Kidney (tissue), 14 donors: ENCODE results near the gene IGSF9. TPM values are rescaled to one million over a fixed set of nuclear protein-coding genes. Genes with fewer than 3 reads are reported as not detected.

Experiments used
- DNase-seq, 5 donors: peaks; one replicate each; pipeline ENCODE4 v3.0.0-alpha.2; 2013 to 2020
- FAIRE-seq: peaks from 2 replicates; lab custom pipeline; 2012; peaks lifted over from hg19 to GRCh38; lab: Jason Lieb, UNC
- H3K27ac ChIP-seq, 2 donors: one replicate each; pipeline ENCODE4 v1.7.0; 2013; ENCODE audit warnings: low read depth in 2 of 2, low read length in 2 of 2, inconsistent platforms in 1 of 2
- H3K27me3 ChIP-seq: one replicate; pipeline ENCODE4 v1.7.1; 2013; ENCODE audit warnings: low read length, inconsistent platforms; ENCODE audit not compliant: control insufficient read depth, insufficient read depth
- H3K36me3 ChIP-seq, 3 donors: one replicate each; pipeline versions ENCODE4 v1.7.0 to v1.7.1; 2013; ENCODE audit warnings: low read length in 3 of 3, control low read depth in 1 of 3, inconsistent platforms in 1 of 3; ENCODE audit not compliant: insufficient read depth in 3 of 3, control insufficient read depth in 2 of 3
- H3K4me1 ChIP-seq, 3 donors: one replicate each; pipeline versions ENCODE4 v1.7.0 to v1.7.1; 2013; ENCODE audit warnings: low read length in 3 of 3, inconsistent platforms in 1 of 3, low read depth in 1 of 3; ENCODE audit not compliant: control insufficient read depth in 2 of 3, insufficient read depth in 2 of 3
- H3K4me3 ChIP-seq, 3 donors: one replicate each; pipeline versions ENCODE4 v1.7.0 to v1.8.1; 2013; ENCODE audit warnings: low read length in 3 of 3, control low read depth in 1 of 3, inconsistent platforms in 1 of 3
- H3K9ac ChIP-seq, 3 donors: one replicate each; pipeline versions ENCODE4 v1.7.0 to v1.7.1; 2013; ENCODE audit warnings: low read length in 3 of 3, control low read depth in 1 of 3, inconsistent platforms in 1 of 3
- H3K9me3 ChIP-seq, 3 donors: one replicate each; pipeline versions ENCODE4 v1.7.0 to v1.7.1; 2013; ENCODE audit warnings: low read length in 3 of 3, control low read depth in 1 of 3, inconsistent platforms in 1 of 3; ENCODE audit not compliant: control insufficient read depth in 2 of 3, insufficient read depth in 1 of 3
- CTCF ChIP-seq: IDR thresholded peaks from 3 replicates; pipeline ENCODE4 v1.5.1; 2012; ENCODE audit warnings: mild to moderate bottlenecking, moderate library complexity, borderline replicate concordance; ENCODE audit not compliant: insufficient read depth; ENCODE audit errors: extremely low read depth
- intact Hi-C: fragments of 100-400 bp; cut with DNase I; formaldehyde crosslinking; loops from one replicate; pipeline ENCODE4 v1.11.1; 2022
- polyA plus RNA-seq: library from polyadenylated mRNA; stranded (reverse); fragments of 350-450 nt; fragmentation: Illumina TruSeq; extraction: RNeasy Lipid Tissue Mini Kit (QIAGEN cat#74804); gene quantifications from one replicate; pipeline ENCODE4 v1.2.3, GENCODE V29; 2014; ENCODE audit warnings: low read depth, low replicate concordance; ENCODE audit not compliant: insufficient read depth
- total RNA-seq: library from RNA; stranded (reverse); fragmentation: NEBNext Ultra II Directional; extraction: Animal tissue kit (Norgen Biotek cat#: 25700); gene quantifications from one replicate; pipeline ENCODE4 v1.2.1, GENCODE V29; 2021
- donor health status: control.
- donor health status: control.
- donor health status: control.
- donor health status: control.
- donor health status: control.
- donor health status: DM: yes; HTN: yes; CAD: no.
- donor health status: Normal renal cell carcinoma (clear cell type).

IGSF9 gene
- total and polyA plus RNA-seq, 2 donors from 2014 or later, result 0.88 to 1.3 TPM

GRCh38 chr1:159937054-159937750, 8.2 kb downstream of the IGSF9 start:
- Histone ChIP-seq H3K9ac (no peak overlapping the region), H3K27ac (no peak overlapping the region), H3K4me3 (no peak overlapping the region), H3K4me1 (peaks cover 0 to 4% (median 0%) of the 10 kb centered on the region in 3 donors), H3K27me3 (no peaks in the 10 kb centered on the region), H3K36me3 (no peaks in the 10 kb centered on the region), H3K9me3 (no peaks in the 10 kb centered on the region)
- peak in 1 of 5 donors; percentile 49 for DNase-seq
- TF ChIP-seq CTCF, result no peak
- no peak for FAIRE-seq
- intact Hi-C loops, result loop anchor here (5.0 kb wide), 1 partner anchor 70 kb away; no protein-coding TSS in a partner anchor

GRCh38 chr1:159936273-159936904, 9.0 kb downstream of the IGSF9 start:
- no peaks in the 10 kb centered on the region for H3K9me3 ChIP-seq
- peak; percentile 66 to 89 (median 79) for DNase-seq
- H3K36me3 ChIP-seq, result no peaks in the 10 kb centered on the region
- H3K9ac ChIP-seq, result no peak overlapping the region
- H3K4me1 ChIP-seq, result peaks cover 0 to 4% (median 0%) of the 10 kb centered on the region in 3 donors
- intact Hi-C loops, result loop anchor here (5.0 kb wide), 1 partner anchor 71 kb away; no protein-coding TSS in a partner anchor
- peak; percentile 95 for TF ChIP-seq CTCF
- H3K27ac ChIP-seq, result no peak overlapping the region
- H3K27me3 ChIP-seq, result no peaks in the 10 kb centered on the region
- no peak for FAIRE-seq
- H3K4me3 ChIP-seq, result no peak overlapping the region

DNA sequence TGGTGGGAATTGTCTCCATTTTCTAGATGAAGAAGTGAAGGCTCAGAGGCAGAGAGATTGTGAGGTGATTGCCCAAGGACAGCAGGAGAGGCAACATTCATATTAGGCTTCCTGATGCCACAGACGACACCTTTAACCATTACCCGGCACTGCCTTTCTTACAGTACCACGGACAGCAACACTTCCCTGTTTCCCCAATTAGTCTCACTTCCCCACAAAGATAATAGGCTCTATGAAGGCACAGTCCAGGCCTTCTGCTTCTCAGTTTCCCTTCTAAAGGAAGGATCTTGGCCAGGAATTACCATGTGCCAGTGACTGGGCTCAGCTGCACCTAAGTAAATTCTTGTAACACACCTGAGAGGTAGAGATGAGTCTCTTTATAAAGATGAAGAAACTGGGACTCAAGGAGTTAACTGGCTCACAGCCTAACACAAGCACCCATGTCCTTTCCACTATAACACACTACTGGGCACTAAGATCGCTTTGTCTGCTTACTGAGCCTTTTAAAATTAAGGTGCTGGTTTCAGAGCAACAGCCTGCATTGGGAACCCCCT, 9.6 kb downstream of the IGSF9 start:
- no peak for DNase-seq
- FAIRE-seq, result no peak
- Histone ChIP-seq H3K36me3 (no peaks in the 10 kb centered on the region), H3K27me3 (no peaks in the 10 kb centered on the region), H3K4me1 (peaks cover 0 to 4% (median 0%) of the 10 kb centered on the region in 3 donors), H3K9me3 (no peaks in the 10 kb centered on the region), H3K4me3 (no peak overlapping the region), H3K9ac (no peak overlapping the region), H3K27ac (no peak overlapping the region)
- no peak for TF ChIP-seq CTCF
- intact Hi-C loops, result loop anchor here (5.0 kb wide), 1 partner anchor 72 kb away; no protein-coding TSS in a partner anchor
